K562 (cell line): ENCODE results near the gene SULT1A1.

Source experiments
- CTCF ChIP-seq, 3 experiments: IDR thresholded peaks in 2 of 3; conservative IDR thresholded peaks in 1 of 3; 2 replicates each; pipeline ENCODE4 v1.5.1; 2011 to 2012; ENCODE audit warnings: low read length in 3 of 3, mild to moderate bottlenecking in 3 of 3, control low read depth in 2 of 3, improper control_type of control experiment in 1 of 3, inconsistent platforms in 1 of 3, low read depth in 1 of 3, mixed read lengths in 1 of 3, moderate library complexity in 1 of 3; ENCODE audit not compliant: insufficient read depth in 2 of 3
- E2F5 ChIP-seq: sonication (generic); formaldehyde crosslinking; IDR thresholded peaks from 2 replicates; pipeline ENCODE4 v1.8.0; 2022; ENCODE audit warnings: mild to moderate bottlenecking, missing genetic modification reagents
- FOS ChIP-seq: IDR thresholded peaks from 3 replicates; pipeline ENCODE4 v1.6.1; 2011; ENCODE audit not compliant: insufficient read length; ENCODE audit errors: extremely low read depth
- GABPA ChIP-seq: fragments of 200-800 bp; sonication (Bioruptor generic); conservative IDR thresholded peaks from 2 replicates; pipeline ENCODE4 v1.6.1; 2016; ENCODE audit warnings: low read depth, missing genetic modification characterization, missing compliant biosample characterization
- HDAC1 ChIP-seq, 2 experiments: fragments of 450-650 bp; IDR thresholded peaks; 2 replicates each; pipeline ENCODE4 v1.6.1; 2016 to 2017; ENCODE audit warnings: inconsistent platforms in 1 of 2, mild to moderate bottlenecking in 1 of 2, moderate library complexity in 1 of 2
- POLR2A ChIP-seq: fragments of 450-650 bp; conservative IDR thresholded peaks from 2 replicates; pipeline ENCODE4 v1.6.1; 2016
- STAT5B ChIP-seq: fragments of 250-450 bp; sonication (Bioruptor Pico); IDR thresholded peaks from 2 replicates; pipeline ENCODE4 v1.8.0; 2021; ENCODE audit warnings: mild to moderate bottlenecking, inconsistent platforms
- TCF7 ChIP-seq: sonication (generic); IDR thresholded peaks from 2 replicates; pipeline ENCODE4 v1.6.1; 2016; ENCODE audit warnings: antibody characterized with exemption, borderline replicate concordance
- ZBTB7A ChIP-seq: IDR thresholded peaks from 2 replicates; pipeline ENCODE4 v1.6.1; 2011; ENCODE audit warnings: low read depth, mild to moderate bottlenecking, low read length, moderate library complexity, borderline replicate concordance; ENCODE audit not compliant: control insufficient read depth
- ZNF41 ChIP-seq: fragments of 250-450 bp; sonication (Bioruptor Pico); conservative IDR thresholded peaks from 2 replicates; pipeline ENCODE4 v1.4.0; 2020; ENCODE audit warnings: mild to moderate bottlenecking

GRCh38 chr16:28569021-28569420 lies 40.8 kb downstream of the SULT1A1 start:
- no peak for TF ChIP-seq POLR2A
- no peak for TF ChIP-seq GABPA (tag)
- TF ChIP-seq TCF7 = no peak
- no peak for TF ChIP-seq FOS
- TF ChIP-seq CTCF (IDR thresholded peaks at IDR 0.05 in 2 of 3, conservative IDR thresholded peaks at IDR 0.05 in 1 of 3; ENCODE audit: insufficient read depth in 2 of 3, low read depth in 1 of 3, low read length in 3 of 3) = no peak
- TF ChIP-seq ZNF41 (CRISPR knock-in tag) = no peak
- TF ChIP-seq HDAC1 (IDR thresholded peaks at IDR 0.05) = no peak
- no peak for TF ChIP-seq E2F5 (CRISPR knock-in tag)
- TF ChIP-seq STAT5B (CRISPR knock-in tag) = no peak
- TF ChIP-seq ZBTB7A = no peak
